ENCODE results near the gene NAV2.

Gene NAV2

DNA sequence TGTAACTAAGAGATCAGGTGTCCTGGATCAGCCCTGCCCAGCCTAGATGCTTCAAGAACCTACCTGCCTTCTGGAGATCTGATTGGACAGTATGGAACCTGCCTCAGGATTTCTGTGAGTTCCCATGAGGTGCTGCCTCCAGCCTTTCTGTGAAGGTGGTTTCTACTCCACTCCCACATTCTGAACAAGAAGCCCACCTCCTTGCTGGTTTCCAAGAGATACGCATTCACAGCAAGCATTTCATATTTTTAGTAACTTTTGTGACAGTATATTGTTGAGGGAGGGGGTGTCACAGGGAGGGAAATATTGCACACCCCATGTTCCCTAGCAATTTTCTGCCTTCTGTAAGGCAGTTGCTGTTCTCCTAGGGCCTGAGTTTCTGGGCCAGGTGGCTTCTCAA, 204.4 kb downstream of the NAV2 start:
- TF ChIP-seq, protein P1, sequence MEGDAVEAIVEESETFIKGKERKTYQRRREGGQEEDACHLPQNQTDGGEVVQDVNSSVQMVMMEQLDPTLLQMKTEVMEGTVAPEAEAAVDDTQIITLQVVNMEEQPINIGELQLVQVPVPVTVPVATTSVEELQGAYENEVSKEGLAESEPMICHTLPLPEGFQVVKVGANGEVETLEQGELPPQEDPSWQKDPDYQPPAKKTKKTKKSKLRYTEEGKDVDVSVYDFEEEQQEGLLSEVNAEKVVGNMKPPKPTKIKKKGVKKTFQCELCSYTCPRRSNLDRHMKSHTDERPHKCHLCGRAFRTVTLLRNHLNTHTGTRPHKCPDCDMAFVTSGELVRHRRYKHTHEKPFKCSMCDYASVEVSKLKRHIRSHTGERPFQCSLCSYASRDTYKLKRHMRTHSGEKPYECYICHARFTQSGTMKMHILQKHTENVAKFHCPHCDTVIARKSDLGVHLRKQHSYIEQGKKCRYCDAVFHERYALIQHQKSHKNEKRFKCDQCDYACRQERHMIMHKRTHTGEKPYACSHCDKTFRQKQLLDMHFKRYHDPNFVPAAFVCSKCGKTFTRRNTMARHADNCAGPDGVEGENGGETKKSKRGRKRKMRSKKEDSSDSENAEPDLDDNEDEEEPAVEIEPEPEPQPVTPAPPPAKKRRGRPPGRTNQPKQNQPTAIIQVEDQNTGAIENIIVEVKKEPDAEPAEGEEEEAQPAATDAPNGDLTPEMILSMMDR (IDR thresholded peaks at IDR 0.05) = no peak
- no peak overlapping the region for H3K27ac ChIP-seq

DNA sequence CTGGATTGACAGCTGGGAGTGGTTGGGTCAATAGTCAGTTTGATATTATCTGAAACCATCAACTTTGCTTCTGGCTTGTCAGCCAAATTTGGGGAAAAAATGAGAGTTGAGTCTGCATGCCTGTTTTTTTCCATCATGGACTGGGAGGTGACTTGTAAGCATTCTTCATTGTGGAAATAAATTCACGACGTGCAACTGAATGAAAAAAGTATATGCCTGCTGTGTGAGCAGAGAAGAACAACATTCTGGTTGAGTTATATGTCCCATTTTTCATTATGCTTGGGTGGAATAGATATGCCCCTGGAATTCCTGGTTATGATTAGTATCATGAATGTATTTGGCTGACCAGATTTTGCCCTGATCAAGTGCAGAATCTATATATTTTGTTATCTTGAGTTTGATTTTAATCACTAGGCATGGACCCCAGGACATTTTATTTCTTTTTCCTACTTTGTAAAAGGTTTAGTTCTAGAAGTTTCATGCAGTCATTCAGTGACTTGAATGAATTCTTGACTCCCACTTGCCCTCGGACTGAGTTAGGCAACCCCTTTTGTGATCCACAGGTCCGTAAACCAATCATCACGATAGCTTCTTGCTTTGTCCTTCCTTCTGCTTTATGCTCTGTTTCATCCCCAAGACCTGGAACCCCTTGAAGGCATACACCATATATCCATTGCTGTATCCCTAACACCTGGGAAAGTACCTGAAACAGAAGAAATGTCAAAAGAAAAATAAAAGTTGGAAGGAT, 205.8 kb downstream of the NAV2 start:
- Histone ChIP-seq H3K27ac (peak overlapping the region; percentile 26 to 67), H3K4me3 (no peak overlapping the region), H3K4me1 (peaks cover 0 to 72% (median 53%) of the 10 kb centered on the region in 4 donors), H3K9me3 (no peaks in the 10 kb centered on the region), H3K27me3 (no peaks in the 10 kb centered on the region), H3K36me3 (peaks cover 0 to 26% (median 10%) of the 10 kb centered on the region in 3 donors)
- no peak for DNase-seq
- intact Hi-C loops (cut with DNase I; ENCODE audit: low total_unique reads) = no loop called here
- TF ChIP-seq, protein P1 (IDR thresholded peaks at IDR 0.05) = no peak

More for the DNA sequence above, 204.4 kb downstream of the NAV2 start:
- DNase-seq = no peak
- intact Hi-C loops (cut with DNase I; ENCODE audit: low total_unique reads) = no loop called here
- H3K9me3 ChIP-seq = no peaks in the 10 kb centered on the region
- H3K36me3 ChIP-seq = peaks cover 0 to 26% (median 10%) of the 10 kb centered on the region in 3 donors
- H3K4me1 ChIP-seq = peaks cover 0 to 72% (median 56%) of the 10 kb centered on the region in 4 donors
- H3K4me3 ChIP-seq = no peak overlapping the region
- no peaks in the 10 kb centered on the region for H3K27me3 ChIP-seq

DNA sequence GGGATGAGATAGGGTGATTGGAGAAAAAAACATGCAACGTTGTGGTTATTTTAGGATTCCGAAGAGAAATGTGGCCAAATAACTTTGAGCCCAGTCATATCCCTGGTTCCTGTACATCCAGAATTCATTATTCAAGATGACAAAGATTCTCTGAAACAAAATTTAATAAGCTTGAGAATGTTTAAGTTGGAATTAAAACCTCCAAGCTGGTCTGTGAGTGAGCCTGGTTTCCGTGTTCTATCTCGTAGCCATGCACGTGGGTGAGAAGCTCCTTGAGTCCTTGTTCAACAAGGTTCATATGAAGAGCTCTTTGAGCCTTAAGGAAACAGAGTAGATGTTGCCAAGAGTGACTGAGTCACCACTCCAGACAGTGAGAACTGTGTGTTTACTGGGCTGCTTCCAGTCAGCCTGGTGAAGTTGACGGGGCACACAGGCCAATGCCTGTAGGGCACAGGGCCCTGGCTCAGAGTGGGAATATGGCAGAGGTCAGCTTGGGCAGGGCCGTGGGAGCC, 206.5 kb downstream of the NAV2 start:
- peak overlapping the region; percentile 55 to 67 for H3K27ac ChIP-seq
- intact Hi-C loops (cut with DNase I; ENCODE audit: low total_unique reads) = no loop called here
- TF ChIP-seq, protein P1 (IDR thresholded peaks at IDR 0.05) = no peak
- H3K27me3 ChIP-seq = no peaks in the 10 kb centered on the region
- no peaks in the 10 kb centered on the region for H3K9me3 ChIP-seq
- H3K4me1 ChIP-seq = peaks cover 0 to 72% (median 50%) of the 10 kb centered on the region in 4 donors
- H3K4me3 ChIP-seq = no peak overlapping the region
- H3K36me3 ChIP-seq = peaks cover 0 to 26% (median 10%) of the 10 kb centered on the region in 3 donors
- peak; percentile 51 to 91 for DNase-seq

DNA sequence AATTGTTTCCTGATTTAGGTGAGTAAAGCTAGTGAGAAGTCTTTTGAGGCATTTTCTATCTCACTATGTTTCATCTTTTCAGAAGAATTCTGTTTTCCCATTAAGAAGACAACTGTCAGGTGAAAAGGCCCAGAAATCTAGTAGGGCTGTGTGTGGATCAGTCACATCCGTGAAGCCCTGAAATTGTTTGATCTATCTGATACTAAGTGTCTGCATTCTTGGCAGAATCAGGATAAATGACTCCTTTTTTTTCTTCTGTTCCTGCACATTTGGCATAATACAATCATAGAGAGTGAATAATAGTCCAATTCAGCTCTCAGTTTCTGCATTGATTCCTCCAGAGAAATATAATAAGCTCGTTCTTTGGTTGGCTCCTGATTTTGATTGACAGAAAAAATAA, 208.3 kb downstream of the NAV2 start:
- H3K4me3 ChIP-seq = no peak overlapping the region
- intact Hi-C loops (cut with DNase I; ENCODE audit: low total_unique reads) = no loop called here
- peaks cover 0 to 87% (median 55%) of the 10 kb centered on the region in 4 donors for H3K4me1 ChIP-seq
- TF ChIP-seq, protein P1 (IDR thresholded peaks at IDR 0.05) = no peak
- no peaks in the 10 kb centered on the region for H3K9me3 ChIP-seq
- H3K36me3 ChIP-seq = peaks cover 0 to 16% (median 0%) of the 10 kb centered on the region in 3 donors
- H3K27me3 ChIP-seq = no peaks in the 10 kb centered on the region
- no peak for DNase-seq
- peak overlapping the region; percentile 9 to 67 for H3K27ac ChIP-seq

DNA sequence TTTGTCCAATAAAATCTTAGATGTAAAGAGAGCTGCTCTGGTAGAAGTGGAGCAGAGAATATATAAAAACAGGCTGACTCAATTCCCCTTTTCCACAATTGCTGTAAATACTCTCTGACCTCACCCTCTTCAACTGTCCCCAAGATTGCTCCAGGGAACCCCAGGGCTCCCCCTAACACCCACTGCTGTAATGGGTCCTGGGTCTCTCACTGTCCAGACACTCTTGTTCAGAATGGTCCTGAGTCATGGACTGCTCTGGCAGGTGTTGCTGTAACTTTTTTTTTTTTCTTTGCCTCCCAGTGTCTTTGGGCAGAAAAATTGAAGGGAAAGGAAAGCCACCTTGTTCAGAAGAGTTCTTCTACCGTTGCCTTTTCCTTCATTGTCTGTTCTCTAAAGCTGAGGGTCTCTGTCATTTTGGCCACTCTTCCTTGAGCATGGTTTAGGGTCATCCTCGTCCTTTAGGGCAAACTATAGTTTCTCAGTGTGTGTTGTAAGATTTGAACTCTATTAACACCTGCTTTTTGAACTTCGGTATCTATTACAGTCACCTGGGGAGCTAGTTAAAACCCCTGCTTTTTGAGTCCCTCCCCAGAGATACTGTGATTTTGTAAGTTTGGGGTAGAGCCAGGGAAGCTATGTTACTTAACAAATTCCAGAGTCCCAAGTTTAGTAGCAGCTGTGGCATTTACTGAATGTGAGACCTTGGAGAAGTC, 209.5 kb downstream of the NAV2 start:
- TF ChIP-seq, protein P1 (IDR thresholded peaks at IDR 0.05) = no peak
- H3K27ac ChIP-seq = peak overlapping the region; percentile 39 to 67

More for the DNA sequence above, 209.5 kb downstream of the NAV2 start:
- Histone ChIP-seq H3K36me3 (peaks cover 0 to 9% (median 0%) of the 10 kb centered on the region in 3 donors), H3K4me3 (no peak overlapping the region), H3K27me3 (no peaks in the 10 kb centered on the region), H3K4me1 (peaks cover 0 to 98% (median 66%) of the 10 kb centered on the region in 4 donors), H3K9me3 (no peaks in the 10 kb centered on the region)
- no peak for DNase-seq
- intact Hi-C loops (cut with DNase I; ENCODE audit: low total_unique reads) = no loop called here
